ENCODE results near the gene ANO6.

The ANO6 gene

GRCh38 chr12:45215419-45216229 lies at the start of gene ANO6:
TSS of gene ANO6 (plus strand) at chr12:45216095. CDS start at chr12:45216322, 227 bp downstream.
- peak; percentile 97 for DNase-seq

- no peak for DNase-seq
Observed at GRCh38 chr12:45168976-45169375, 46.9 kb upstream of the ANO6 start.

GRCh38 chr12:45170456-45171042 lies 45.3 kb upstream of the ANO6 start:
- peak; percentile 89 for DNase-seq

GRCh38 chr12:45173293-45173692 lies 42.6 kb upstream of the ANO6 start:
- DNase-seq, result peak; percentile 17

- no peak for DNase-seq
Observed at GRCh38 chr12:45174595-45174994, 41.3 kb upstream of the ANO6 start.

GRCh38 chr12:45178771-45179170 lies 37.1 kb upstream of the ANO6 start:
- DNase-seq, result no peak

- no peak for DNase-seq
Observed at GRCh38 chr12:45182511-45182910, 33.4 kb upstream of the ANO6 start.

- peak; percentile 51 for DNase-seq
Observed at GRCh38 chr12:45183246-45183645, 32.6 kb upstream of the ANO6 start.

GRCh38 chr12:45184147-45184963 lies 31.5 kb upstream of the ANO6 start:
- peak; percentile 63 for DNase-seq

- DNase-seq, result no peak
Observed at GRCh38 chr12:45186762-45187161, 29.1 kb upstream of the ANO6 start.

GRCh38 chr12:45189766-45190403 lies 26.0 kb upstream of the ANO6 start:
- no peak for DNase-seq

- DNase-seq, result no peak
Observed at GRCh38 chr12:45191239-45191638, 24.7 kb upstream of the ANO6 start.

GRCh38 chr12:45192707-45193106 lies 23.2 kb upstream of the ANO6 start:
- no peak for DNase-seq

- peak; percentile 70 for DNase-seq
Observed at GRCh38 chr12:45200491-45201043, 15.3 kb upstream of the ANO6 start.

- DNase-seq, result no peak
Observed at GRCh38 chr12:45203767-45204166, 12.1 kb upstream of the ANO6 start.

- DNase-seq, result no peak
Observed at GRCh38 chr12:45204757-45205156, 11.1 kb upstream of the ANO6 start.

GRCh38 chr12:45205165-45205825 lies 10.6 kb upstream of the ANO6 start:
- DNase-seq, result no peak

GRCh38 chr12:45208604-45209487 lies 7.0 kb upstream of the ANO6 start:
- DNase-seq, result no peak

GRCh38 chr12:45209784-45210183 lies 6.1 kb upstream of the ANO6 start:
- DNase-seq, result no peak

GRCh38 chr12:45212064-45212463 lies 3.8 kb upstream of the ANO6 start:
- DNase-seq, result no peak

- no peak for DNase-seq
Observed at GRCh38 chr12:45213107-45213506, 2.8 kb upstream of the ANO6 start.

All from hematopoietic multipotent progenitor cell treated with erythropoietin and hydrocortisone succinate and interleukin-3 and kit ligand, for 4 days (in vitro differentiated cells).